Kidney (tissue), 14 donors: ENCODE data around the gene SCUBE2. TPM values are rescaled to one million over a fixed set of nuclear protein-coding genes. Genes with fewer than 3 reads are reported as not detected.
A peak's percentile ranks its signal among the peaks of the same experiment; 100 is the strongest.

Experiments used
- DNase-seq, 5 donors: peaks; one replicate each; pipeline ENCODE4 v3.0.0-alpha.2; 2013 to 2020
- FAIRE-seq: peaks from 2 replicates; lab custom pipeline; 2012; peaks lifted over from hg19 to GRCh38; lab: Jason Lieb, UNC
- H3K27ac ChIP-seq, 2 donors: one replicate each; pipeline ENCODE4 v1.7.0; 2013; ENCODE audit warnings: low read depth in 2 of 2, low read length in 2 of 2, inconsistent platforms in 1 of 2
- H3K27me3 ChIP-seq: one replicate; pipeline ENCODE4 v1.7.1; 2013; ENCODE audit warnings: low read length, inconsistent platforms; ENCODE audit not compliant: control insufficient read depth, insufficient read depth
- H3K36me3 ChIP-seq, 3 donors: one replicate each; pipeline versions ENCODE4 v1.7.0 to v1.7.1; 2013; ENCODE audit warnings: low read length in 3 of 3, control low read depth in 1 of 3, inconsistent platforms in 1 of 3; ENCODE audit not compliant: insufficient read depth in 3 of 3, control insufficient read depth in 2 of 3
- H3K4me1 ChIP-seq, 3 donors: one replicate each; pipeline versions ENCODE4 v1.7.0 to v1.7.1; 2013; ENCODE audit warnings: low read length in 3 of 3, inconsistent platforms in 1 of 3, low read depth in 1 of 3; ENCODE audit not compliant: control insufficient read depth in 2 of 3, insufficient read depth in 2 of 3
- H3K4me3 ChIP-seq, 3 donors: one replicate each; pipeline versions ENCODE4 v1.7.0 to v1.8.1; 2013; ENCODE audit warnings: low read length in 3 of 3, control low read depth in 1 of 3, inconsistent platforms in 1 of 3
- H3K9ac ChIP-seq, 3 donors: one replicate each; pipeline versions ENCODE4 v1.7.0 to v1.7.1; 2013; ENCODE audit warnings: low read length in 3 of 3, control low read depth in 1 of 3, inconsistent platforms in 1 of 3
- H3K9me3 ChIP-seq, 3 donors: one replicate each; pipeline versions ENCODE4 v1.7.0 to v1.7.1; 2013; ENCODE audit warnings: low read length in 3 of 3, control low read depth in 1 of 3, inconsistent platforms in 1 of 3; ENCODE audit not compliant: control insufficient read depth in 2 of 3, insufficient read depth in 1 of 3
- intact Hi-C: fragments of 100-400 bp; cut with DNase I; formaldehyde crosslinking; loops from one replicate; pipeline ENCODE4 v1.11.1; 2022
- polyA plus RNA-seq: library from polyadenylated mRNA; stranded (reverse); fragments of 350-450 nt; fragmentation: Illumina TruSeq; extraction: RNeasy Lipid Tissue Mini Kit (QIAGEN cat#74804); gene quantifications from one replicate; pipeline ENCODE4 v1.2.3, GENCODE V29; 2014; ENCODE audit warnings: low read depth, low replicate concordance; ENCODE audit not compliant: insufficient read depth
- total RNA-seq: library from RNA; stranded (reverse); fragmentation: NEBNext Ultra II Directional; extraction: Animal tissue kit (Norgen Biotek cat#: 25700); gene quantifications from one replicate; pipeline ENCODE4 v1.2.1, GENCODE V29; 2021
- TF ChIP-seq, protein P1 (sequence below): IDR thresholded peaks from 3 replicates; pipeline ENCODE4 v1.5.1; 2012; ENCODE audit warnings: mild to moderate bottlenecking, moderate library complexity, borderline replicate concordance; ENCODE audit not compliant: insufficient read depth; ENCODE audit errors: extremely low read depth
- donor health status: control.
- donor health status: control.
- donor health status: control.
- donor health status: control.
- donor health status: control.
- donor health status: DM: yes; HTN: yes; CAD: no.
- donor health status: Normal renal cell carcinoma (clear cell type).

SCUBE2 gene
- total and polyA plus RNA-seq, 2 donors from 2014 or later: 0.65 to 3.5 TPM

DNA sequence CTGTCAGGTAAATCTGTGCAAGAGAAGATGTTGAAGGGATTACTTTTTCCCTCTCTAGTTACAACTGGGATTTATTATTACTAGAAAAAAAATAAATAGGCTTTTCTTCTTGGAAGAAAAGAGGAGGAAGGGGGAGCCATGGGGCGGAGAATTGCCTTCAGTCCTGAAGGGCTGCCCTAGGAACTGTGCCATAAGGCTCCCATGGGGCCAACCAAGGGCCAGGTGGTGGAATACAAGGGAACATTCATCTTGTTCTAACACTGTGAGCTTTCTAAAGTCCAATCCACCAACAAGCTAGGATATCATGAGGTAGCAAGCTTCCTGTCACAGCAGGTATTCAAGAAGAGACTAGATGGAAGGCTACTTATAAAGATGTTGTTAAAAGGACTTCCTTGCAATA lies 62.8 kb downstream of the SCUBE2 start:
- Histone ChIP-seq H3K9ac (no peak overlapping the region), H3K4me3 (no peak overlapping the region), H3K4me1 (no peaks in the 10 kb centered on the region), H3K36me3 (no peaks in the 10 kb centered on the region), H3K9me3 (no peaks in the 10 kb centered on the region), H3K27ac (no peak overlapping the region), H3K27me3 (no peaks in the 10 kb centered on the region)
- TF ChIP-seq, protein P1, sequence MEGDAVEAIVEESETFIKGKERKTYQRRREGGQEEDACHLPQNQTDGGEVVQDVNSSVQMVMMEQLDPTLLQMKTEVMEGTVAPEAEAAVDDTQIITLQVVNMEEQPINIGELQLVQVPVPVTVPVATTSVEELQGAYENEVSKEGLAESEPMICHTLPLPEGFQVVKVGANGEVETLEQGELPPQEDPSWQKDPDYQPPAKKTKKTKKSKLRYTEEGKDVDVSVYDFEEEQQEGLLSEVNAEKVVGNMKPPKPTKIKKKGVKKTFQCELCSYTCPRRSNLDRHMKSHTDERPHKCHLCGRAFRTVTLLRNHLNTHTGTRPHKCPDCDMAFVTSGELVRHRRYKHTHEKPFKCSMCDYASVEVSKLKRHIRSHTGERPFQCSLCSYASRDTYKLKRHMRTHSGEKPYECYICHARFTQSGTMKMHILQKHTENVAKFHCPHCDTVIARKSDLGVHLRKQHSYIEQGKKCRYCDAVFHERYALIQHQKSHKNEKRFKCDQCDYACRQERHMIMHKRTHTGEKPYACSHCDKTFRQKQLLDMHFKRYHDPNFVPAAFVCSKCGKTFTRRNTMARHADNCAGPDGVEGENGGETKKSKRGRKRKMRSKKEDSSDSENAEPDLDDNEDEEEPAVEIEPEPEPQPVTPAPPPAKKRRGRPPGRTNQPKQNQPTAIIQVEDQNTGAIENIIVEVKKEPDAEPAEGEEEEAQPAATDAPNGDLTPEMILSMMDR: no peak
- DNase-seq: peak in 1 of 5 donors; percentile 22
- no peak for FAIRE-seq
- intact Hi-C loops: no loop called here

DNA sequence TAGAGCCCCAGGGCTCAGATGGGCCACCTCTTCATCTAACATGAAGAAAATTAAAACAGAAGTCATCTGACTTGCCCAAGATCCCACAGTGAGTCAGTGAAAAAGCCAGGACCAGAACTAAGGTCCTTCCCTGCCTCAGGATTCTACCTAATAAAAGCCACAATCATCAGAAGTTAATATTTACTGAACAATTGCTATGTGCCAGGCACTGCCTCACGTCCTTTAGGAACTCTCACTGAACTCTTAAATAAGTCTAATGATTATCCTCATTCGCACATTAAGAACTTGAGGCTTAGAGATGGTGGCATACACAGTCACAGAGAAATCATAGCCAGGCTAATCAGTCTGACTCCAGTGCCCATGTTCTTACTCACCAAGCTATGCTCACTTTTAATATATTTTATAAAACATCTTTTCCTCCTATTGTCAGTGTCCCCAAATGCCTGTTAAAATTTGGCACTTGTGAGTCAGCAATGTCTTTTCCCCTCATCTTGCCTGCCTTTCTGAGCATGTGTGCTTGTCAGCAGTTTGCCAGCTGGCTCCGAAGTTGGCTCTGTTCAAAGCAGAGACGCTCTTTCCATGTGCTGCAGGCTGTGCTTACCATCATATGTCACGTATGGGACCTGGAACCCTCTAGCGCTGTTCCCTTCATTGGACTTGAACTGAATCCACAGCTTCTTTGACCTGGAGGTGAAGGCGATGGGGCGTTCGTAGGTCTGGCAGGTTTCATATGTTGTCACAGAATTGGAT lies 66.1 kb downstream of the SCUBE2 start:
- no peak for DNase-seq
- FAIRE-seq: no peak
- H3K9ac ChIP-seq: no peak overlapping the region
- no peak overlapping the region for H3K4me3 ChIP-seq
- intact Hi-C loops: no loop called here
- no peak overlapping the region for H3K27ac ChIP-seq
- no peaks in the 10 kb centered on the region for H3K4me1 ChIP-seq
- H3K36me3 ChIP-seq: no peaks in the 10 kb centered on the region
- no peaks in the 10 kb centered on the region for H3K9me3 ChIP-seq
- no peaks in the 10 kb centered on the region for H3K27me3 ChIP-seq
- TF ChIP-seq, protein P1: no peak

DNA sequence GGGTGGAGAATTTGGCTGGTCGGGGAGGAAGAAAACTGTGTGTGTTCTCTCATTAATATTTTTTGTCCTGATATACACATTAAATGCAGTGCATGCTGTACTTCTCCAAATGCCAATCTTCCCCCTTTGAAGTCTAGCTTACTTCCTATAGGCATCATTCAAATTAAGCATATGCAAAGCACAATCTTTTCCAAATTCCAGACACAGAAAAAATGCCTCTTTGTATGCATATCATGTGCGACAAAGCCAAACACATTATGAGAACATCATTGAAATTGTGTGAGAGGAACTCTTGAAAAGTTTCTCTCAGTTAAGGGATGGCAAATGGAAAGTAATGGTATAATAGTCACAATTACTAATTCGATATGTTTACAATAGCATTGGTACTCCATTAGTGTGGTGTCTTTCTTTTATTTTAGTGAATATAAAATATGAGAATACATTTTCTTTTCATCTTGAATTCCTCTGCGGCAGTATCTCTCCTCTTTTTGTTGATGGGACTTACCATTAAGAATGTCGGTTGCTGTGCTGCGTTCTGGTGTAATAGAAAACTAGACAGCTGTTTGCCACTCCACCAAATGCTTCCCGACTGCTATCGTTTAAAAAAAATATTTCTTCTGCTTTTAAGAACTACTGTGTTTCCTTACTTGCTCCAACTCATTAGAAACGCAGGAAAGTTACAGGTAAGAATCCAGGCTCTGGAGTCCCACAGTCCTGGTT lies 68.3 kb downstream of the SCUBE2 start:
- Histone ChIP-seq H3K27ac (no peak overlapping the region), H3K27me3 (no peaks in the 10 kb centered on the region), H3K36me3 (no peaks in the 10 kb centered on the region), H3K4me1 (no peaks in the 10 kb centered on the region), H3K9me3 (no peaks in the 10 kb centered on the region), H3K9ac (no peak overlapping the region), H3K4me3 (no peak overlapping the region)
- TF ChIP-seq, protein P1: no peak
- intact Hi-C loops: no loop called here
- DNase-seq (no peak), FAIRE-seq (no peak)
